CD14-positive monocyte (primary cell): ENCODE measurements around the gene GNAT3. TPM values are rescaled to one million over a fixed set of nuclear protein-coding genes. Genes with fewer than 3 reads are reported as not detected.

Experiments
- DNase-seq, 3 donors: peaks; one replicate each; pipeline ENCODE4 v3.0.0-alpha.2; 2011 to 2022
- H2AFZ ChIP-seq: 2 replicates; pipeline ENCODE4 v1.6.0; 2012; ENCODE audit warnings: mild to moderate bottlenecking, low read depth, low read length, inconsistent platforms; ENCODE audit not compliant: insufficient read depth, poor library complexity, severe bottlenecking
- H3K27ac ChIP-seq, 2 donors: 1 replicate in 1 of 2; 2 replicates in 1 of 2; pipeline ENCODE4 v1.5.1; 2012 to 2013; ENCODE audit warnings: low read length in 2 of 2, control low read depth in 1 of 2, inconsistent platforms in 1 of 2, low read depth in 1 of 2, mild to moderate bottlenecking in 1 of 2
- H3K27me3 ChIP-seq, 2 donors: one replicate each; pipeline versions ENCODE4 v1.6.0 to v1.6.1; 2011 to 2013; ENCODE audit warnings: low read length in 2 of 2; ENCODE audit not compliant: control insufficient read depth in 2 of 2, insufficient read depth in 2 of 2
- H3K36me3 ChIP-seq, 2 donors: replicated peaks in 1 of 2; 1 replicate in 1 of 2; 2 replicates in 1 of 2; pipeline versions ENCODE4 v1.5.1 to v1.6.1; 2012 to 2013; ENCODE audit warnings: low read length in 2 of 2, control low read depth in 1 of 2, inconsistent platforms in 1 of 2, mild to moderate bottlenecking in 1 of 2; ENCODE audit not compliant: insufficient read depth in 2 of 2, control insufficient read depth in 1 of 2
- H3K4me1 ChIP-seq, 2 donors: 1 replicate in 1 of 2; 2 replicates in 1 of 2; pipeline versions ENCODE4 v1.5.1 to v1.6.1; 2012 to 2013; ENCODE audit warnings: low read length in 2 of 2, control low read depth in 1 of 2, inconsistent platforms in 1 of 2, mild to moderate bottlenecking in 1 of 2, moderate library complexity in 1 of 2; ENCODE audit not compliant: insufficient read depth in 2 of 2, control insufficient read depth in 1 of 2
- H3K4me2 ChIP-seq: replicated peaks from 2 replicates; pipeline ENCODE3; 2012; ENCODE audit warnings: low read length, moderate library complexity, mild to moderate bottlenecking; ENCODE audit not compliant: poor library complexity, severe bottlenecking; ENCODE audit errors: extremely low read depth
- H3K4me3 ChIP-seq, 3 experiments: fragments of 200-600 bp in 1 of 3; sonication (generic) in 1 of 3; replicated peaks in 1 of 3; 1 replicate in 2 of 3; 2 replicates in 1 of 3; pipeline ENCODE4 v1.5.1; 2011 to 2013; ENCODE audit warnings: low read length in 3 of 3, mild to moderate bottlenecking in 3 of 3, control low read depth in 2 of 3, low read depth in 2 of 3, inconsistent platforms in 1 of 3, moderate library complexity in 1 of 3
- H3K79me2 ChIP-seq: 2 replicates; pipeline ENCODE4 v1.6.0; 2012; ENCODE audit warnings: mild to moderate bottlenecking, control low read depth, inconsistent platforms, low read length, moderate library complexity; ENCODE audit not compliant: insufficient read depth
- H3K9ac ChIP-seq: 2 replicates; pipeline ENCODE4 v1.6.0; 2017; ENCODE audit warnings: low read length, mild to moderate bottlenecking; ENCODE audit not compliant: insufficient read depth, poor library complexity, severe bottlenecking
- H3K9me3 ChIP-seq, 2 donors: replicated peaks in 1 of 2; 1 replicate in 1 of 2; 2 replicates in 1 of 2; pipeline versions ENCODE4 v1.5.1 to v1.6.1; 2012 to 2013; ENCODE audit warnings: low read length in 2 of 2, control low read depth in 1 of 2; ENCODE audit not compliant: control insufficient read depth in 1 of 2, insufficient read depth in 1 of 2
- H4K20me1 ChIP-seq: 2 replicates; pipeline ENCODE4 v1.6.0; 2012; ENCODE audit warnings: mild to moderate bottlenecking, low read length, control low read depth, moderate library complexity; ENCODE audit not compliant: insufficient read depth
- H3K27ac Mint-ChIP-seq, 7 donors: one replicate each; pipeline ENCODE4 v1.8.0; 2020; ENCODE audit warnings: mild to moderate bottlenecking in 7 of 7, mixed read lengths in 7 of 7, moderate library complexity in 6 of 7, inconsistent platforms in 2 of 7
- H3K27me3 Mint-ChIP-seq, 3 donors: one replicate each; pipeline ENCODE4 v1.8.0; 2021 to 2022; ENCODE audit warnings: low read depth in 3 of 3, mild to moderate bottlenecking in 3 of 3, mixed read lengths in 3 of 3, moderate library complexity in 3 of 3, inconsistent platforms in 1 of 3
- H3K36me3 Mint-ChIP-seq, 2 donors: one replicate each; pipeline ENCODE4 v1.8.0; 2020; ENCODE audit warnings: mixed read lengths in 2 of 2, inconsistent platforms in 1 of 2, mild to moderate bottlenecking in 1 of 2
- H3K4me1 Mint-ChIP-seq: one replicate; pipeline ENCODE4 v1.8.0; 2020; ENCODE audit warnings: mild to moderate bottlenecking, mixed read lengths
- H3K4me3 Mint-ChIP-seq, 2 donors: one replicate each; pipeline ENCODE4 v1.8.0; 2020; ENCODE audit warnings: mild to moderate bottlenecking in 2 of 2, mixed read lengths in 2 of 2, moderate library complexity in 1 of 2
- H3K9me3 Mint-ChIP-seq, 7 donors: one replicate each; pipeline ENCODE4 v1.8.0; 2020 to 2022; ENCODE audit warnings: mixed read lengths in 7 of 7, mild to moderate bottlenecking in 6 of 7, moderate library complexity in 6 of 7, inconsistent platforms in 2 of 7
- CTCF ChIP-seq: fragments of 200-600 bp; IDR thresholded peaks from one replicate; pipeline ENCODE4 v1.8.0; 2022; ENCODE audit warnings: antibody characterized with exemption, mild to moderate bottlenecking
- WGBS: methylation state at CpG from one replicate; pipeline ENCODE4 v1.1.5; 2013; ENCODE audit warnings: missing lambda C conversion rate; ENCODE audit not compliant: insufficient coverage; 5-methylcytosine and 5-hydroxymethylcytosine counted together
- intact Hi-C, 2 donors: fragments of 100-400 bp; cut with micrococcal nuclease; formaldehyde crosslinking; loops; one replicate each; pipeline versions ENCODE4 v1.15.0 to v1.15.1; 2023
- polyA plus RNA-seq, 3 donors: library from polyadenylated mRNA; depleted of rRNA in 1 of 3; unstranded in 2 of 3; stranded (reverse) in 1 of 3; fragments of 300-500 nt in 2 of 3; fragments of >200 nt in 1 of 3; fragmentation: Illumina TruSeq in 2 of 3; gene quantifications; 1 replicate in 2 of 3; 2 replicates in 1 of 3; pipeline ENCODE4 v1.2.3, GENCODE V29; 2012 to 2021

Gene GNAT3
- polyA plus RNA-seq, 3 donors: not detected

- no peaks in the 10 kb centered on the region for H3K4me1 ChIP-seq
- Mint-ChIP-seq H3K4me3 (no peak overlapping the region), H3K4me1 (peaks cover 4% of the 10 kb centered on the region), H3K9me3 (no peaks in the 10 kb centered on the region), H3K27me3 (peaks cover 0 to 2% (median 0%) of the 10 kb centered on the region in 3 donors), H3K27ac (no peak overlapping the region), H3K36me3 (no peaks in the 10 kb centered on the region)
- H3K4me3 ChIP-seq: no peak overlapping the region
- no peaks in the 10 kb centered on the region for H3K79me2 ChIP-seq
- H3K4me2 ChIP-seq: no peak overlapping the region
- no peaks in the 10 kb centered on the region for H4K20me1 ChIP-seq
- WGBS: 100% methylated on average over 1 of the region's 4 CpGs
- no peaks in the 10 kb centered on the region for H3K36me3 ChIP-seq
- no peak overlapping the region for H2AFZ ChIP-seq
- no peaks in the 10 kb centered on the region for H3K9me3 ChIP-seq
- intact Hi-C loops: no loop called here
- no peak for TF ChIP-seq CTCF
- no peak for DNase-seq
- H3K27me3 ChIP-seq: no peaks in the 10 kb centered on the region
- no peak overlapping the region for H3K9ac ChIP-seq
- H3K27ac ChIP-seq: no peak overlapping the region
These were observed 48.5 kb downstream of the GNAT3 start for GRCh38 chr7:80463272-80463920.

GRCh38 chr7:80460857-80461256 lies 51.0 kb downstream of the GNAT3 start:
- Histone ChIP-seq H4K20me1 (no peaks in the 10 kb centered on the region), H3K36me3 (no peaks in the 10 kb centered on the region), H3K4me3 (no peak overlapping the region), H3K9ac (no peak overlapping the region), H3K9me3 (no peaks in the 10 kb centered on the region), H3K4me2 (no peak overlapping the region), H3K27ac (no peak overlapping the region), H3K79me2 (no peaks in the 10 kb centered on the region), H3K27me3 (no peaks in the 10 kb centered on the region), H3K4me1 (no peaks in the 10 kb centered on the region), H2AFZ (no peak overlapping the region)
- TF ChIP-seq CTCF: no peak
- DNase-seq: no peak
- Mint-ChIP-seq H3K4me1 (peaks cover 4% of the 10 kb centered on the region), H3K36me3 (no peaks in the 10 kb centered on the region), H3K27me3 (peaks cover 0 to 2% (median 0%) of the 10 kb centered on the region in 3 donors), H3K9me3 (no peaks in the 10 kb centered on the region), H3K27ac (no peak overlapping the region), H3K4me3 (no peak overlapping the region)
- intact Hi-C loops: no loop called here
- no CpG with 5 or more reads among the region's 1 CpG for WGBS
